Stimulated activated CD8-positive, alpha-beta memory T cell treated with anti-CD3 and anti-CD28 coated beads, Interleukin-15, amount 100 ng/mL, for 1 hour (primary cell): ENCODE measurements around the gene LTB4R.

Source experiments
- DNase-seq: peaks from one replicate; pipeline ENCODE4 v3.0.0-alpha.2; 2020; ENCODE audit warnings: low read depth

The LTB4R gene, protein sequence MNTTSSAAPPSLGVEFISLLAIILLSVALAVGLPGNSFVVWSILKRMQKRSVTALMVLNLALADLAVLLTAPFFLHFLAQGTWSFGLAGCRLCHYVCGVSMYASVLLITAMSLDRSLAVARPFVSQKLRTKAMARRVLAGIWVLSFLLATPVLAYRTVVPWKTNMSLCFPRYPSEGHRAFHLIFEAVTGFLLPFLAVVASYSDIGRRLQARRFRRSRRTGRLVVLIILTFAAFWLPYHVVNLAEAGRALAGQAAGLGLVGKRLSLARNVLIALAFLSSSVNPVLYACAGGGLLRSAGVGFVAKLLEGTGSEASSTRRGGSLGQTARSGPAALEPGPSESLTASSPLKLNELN

DNA sequence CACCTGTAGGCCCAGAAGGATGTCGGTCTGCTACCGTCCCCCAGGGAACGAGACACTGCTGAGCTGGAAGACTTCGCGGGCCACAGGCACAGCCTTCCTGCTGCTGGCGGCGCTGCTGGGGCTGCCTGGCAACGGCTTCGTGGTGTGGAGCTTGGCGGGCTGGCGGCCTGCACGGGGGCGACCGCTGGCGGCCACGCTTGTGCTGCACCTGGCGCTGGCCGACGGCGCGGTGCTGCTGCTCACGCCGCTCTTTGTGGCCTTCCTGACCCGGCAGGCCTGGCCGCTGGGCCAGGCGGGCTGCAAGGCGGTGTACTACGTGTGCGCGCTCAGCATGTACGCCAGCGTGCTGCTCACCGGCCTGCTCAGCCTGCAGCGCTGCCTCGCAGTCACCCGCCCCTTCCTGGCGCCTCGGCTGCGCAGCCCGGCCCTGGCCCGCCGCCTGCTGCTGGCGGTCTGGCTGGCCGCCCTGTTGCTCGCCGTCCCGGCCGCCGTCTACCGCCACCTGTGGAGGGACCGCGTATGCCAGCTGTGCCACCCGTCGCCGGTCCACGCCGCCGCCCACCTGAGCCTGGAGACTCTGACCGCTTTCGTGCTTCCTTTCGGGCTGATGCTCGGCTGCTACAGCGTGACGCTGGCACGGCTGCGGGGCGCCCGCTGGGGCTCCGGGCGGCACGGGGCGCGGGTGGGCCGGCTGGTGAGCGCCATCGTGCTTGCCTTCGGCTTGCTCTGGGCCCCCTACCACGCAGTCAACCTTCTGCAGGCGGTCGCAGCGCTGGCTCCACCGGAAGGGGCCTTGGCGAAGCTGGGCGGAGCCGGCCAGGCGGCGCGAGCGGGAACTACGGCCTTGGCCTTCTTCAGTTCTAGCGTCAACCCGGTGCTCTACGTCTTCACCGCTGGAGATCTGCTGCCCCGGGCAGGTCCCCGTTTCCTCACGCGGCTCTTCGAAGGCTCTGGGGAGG is at the start of gene LTB4R:
Gene LTB4R (plus strand): TSS at position 857 of the 959 bp plus-strand sequence. CDS start 4,150 bp downstream, outside the sequence.
- DNase-seq, result no peak

DNA sequence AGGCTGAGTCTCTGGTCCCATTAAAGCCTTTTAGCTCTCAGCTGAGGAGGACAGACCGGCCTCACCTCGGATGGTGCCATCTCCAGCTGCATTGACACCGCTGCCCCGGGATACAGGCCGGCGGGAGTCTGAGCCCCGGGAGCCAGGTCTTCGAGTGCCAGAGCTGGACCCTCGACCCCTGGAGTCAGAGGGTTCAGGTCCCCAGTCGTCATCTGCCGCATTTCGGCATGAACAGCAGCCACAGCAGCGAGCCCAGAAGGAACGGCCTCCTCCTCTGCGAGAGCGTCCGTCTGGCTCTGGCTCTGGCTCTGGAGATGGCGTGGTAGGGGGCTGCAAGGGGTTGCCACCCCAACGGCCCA is 49.4 kb upstream of the LTB4R start:
- DNase-seq, result no peak

DNA sequence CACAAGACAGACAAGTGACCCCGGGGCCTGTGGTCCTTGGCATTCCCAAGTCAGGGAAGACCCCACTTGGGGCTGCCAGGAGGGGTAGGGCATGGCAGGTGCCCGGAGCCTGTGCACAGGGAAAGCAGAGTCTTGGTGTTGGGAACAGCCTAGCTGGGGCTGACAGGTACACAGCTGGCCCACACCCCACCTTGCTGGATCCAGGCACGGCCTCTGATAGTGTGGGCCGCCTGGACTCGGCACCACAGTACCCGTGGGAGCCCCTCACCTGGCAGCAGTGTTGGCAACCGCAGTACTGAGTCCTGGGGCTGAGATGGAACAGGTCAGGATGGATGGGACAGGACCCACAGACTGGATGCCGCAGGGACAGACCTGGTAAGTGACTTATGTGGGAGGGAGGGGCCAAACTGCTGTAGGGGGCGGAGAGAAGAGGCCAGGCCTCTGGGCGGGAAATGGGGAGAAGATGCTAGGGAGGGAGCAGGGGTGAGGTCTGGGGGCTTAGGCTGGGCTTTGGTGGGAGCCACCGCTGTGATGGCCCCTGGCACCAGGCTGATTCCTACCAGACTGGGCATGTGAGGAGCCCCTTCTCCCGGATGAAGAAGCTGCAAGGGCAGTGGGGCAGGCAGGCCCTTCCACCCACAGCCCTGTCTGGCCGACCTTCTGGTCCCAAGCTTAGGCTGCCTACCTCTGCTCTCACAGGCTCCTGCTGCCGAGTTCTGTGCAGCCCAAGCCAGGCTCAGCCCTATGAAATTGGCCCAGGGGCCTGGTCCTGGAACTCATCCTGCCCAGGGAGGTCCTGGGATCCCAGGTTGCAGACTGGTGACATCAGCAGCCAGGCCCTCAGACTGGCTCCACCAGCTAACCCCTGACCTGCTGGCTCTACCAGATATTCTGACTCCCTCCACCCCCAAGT is 48.2 kb upstream of the LTB4R start, which contains the start of gene TGM1:
Gene TGM1 (minus strand): TSS at position 357 of the 913 bp plus-strand sequence. CDS start 825 bp downstream, outside the sequence.
- DNase-seq, result no peak

DNA sequence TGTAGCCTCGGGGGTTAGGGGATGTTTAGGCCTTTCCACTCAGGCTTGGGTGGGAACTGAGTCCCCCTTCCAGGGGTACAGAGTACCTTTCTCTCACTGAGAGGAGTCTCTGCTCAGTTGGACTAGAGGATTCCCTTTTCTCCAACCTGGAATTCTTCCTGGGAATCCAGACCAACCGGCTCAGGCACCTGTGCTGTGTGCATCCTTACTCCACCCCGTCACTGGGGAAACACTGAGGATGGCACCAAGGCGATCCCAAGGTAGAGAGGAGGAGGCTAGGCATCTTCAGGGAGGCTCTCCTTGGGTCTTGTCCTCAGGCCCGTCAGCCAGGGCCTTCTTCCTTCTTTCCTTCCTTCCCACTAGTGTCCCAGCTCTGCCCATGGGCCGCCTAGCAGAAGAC is 47.5 kb upstream of the LTB4R start:
- DNase-seq, result no peak

DNA sequence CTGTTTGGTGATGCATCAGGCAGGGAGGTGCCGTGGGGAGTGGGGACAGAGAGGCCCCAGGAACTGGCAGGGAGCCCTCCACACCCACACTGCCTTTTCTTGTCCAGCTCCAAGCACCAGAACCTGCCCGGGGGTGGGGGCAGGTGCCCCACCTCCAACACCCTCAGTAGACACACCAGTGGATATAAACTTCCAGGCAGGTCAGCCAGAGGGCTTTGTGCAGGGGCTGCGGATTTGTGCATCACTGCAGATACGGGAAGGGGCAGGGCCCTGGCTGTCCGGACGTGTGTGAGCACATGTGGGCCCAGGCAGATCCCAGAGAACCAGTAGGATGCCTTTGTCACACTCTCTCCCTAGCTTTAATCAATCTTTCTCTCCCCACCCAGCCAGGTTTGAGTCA is 47.0 kb upstream of the LTB4R start:
- no peak for DNase-seq

DNA sequence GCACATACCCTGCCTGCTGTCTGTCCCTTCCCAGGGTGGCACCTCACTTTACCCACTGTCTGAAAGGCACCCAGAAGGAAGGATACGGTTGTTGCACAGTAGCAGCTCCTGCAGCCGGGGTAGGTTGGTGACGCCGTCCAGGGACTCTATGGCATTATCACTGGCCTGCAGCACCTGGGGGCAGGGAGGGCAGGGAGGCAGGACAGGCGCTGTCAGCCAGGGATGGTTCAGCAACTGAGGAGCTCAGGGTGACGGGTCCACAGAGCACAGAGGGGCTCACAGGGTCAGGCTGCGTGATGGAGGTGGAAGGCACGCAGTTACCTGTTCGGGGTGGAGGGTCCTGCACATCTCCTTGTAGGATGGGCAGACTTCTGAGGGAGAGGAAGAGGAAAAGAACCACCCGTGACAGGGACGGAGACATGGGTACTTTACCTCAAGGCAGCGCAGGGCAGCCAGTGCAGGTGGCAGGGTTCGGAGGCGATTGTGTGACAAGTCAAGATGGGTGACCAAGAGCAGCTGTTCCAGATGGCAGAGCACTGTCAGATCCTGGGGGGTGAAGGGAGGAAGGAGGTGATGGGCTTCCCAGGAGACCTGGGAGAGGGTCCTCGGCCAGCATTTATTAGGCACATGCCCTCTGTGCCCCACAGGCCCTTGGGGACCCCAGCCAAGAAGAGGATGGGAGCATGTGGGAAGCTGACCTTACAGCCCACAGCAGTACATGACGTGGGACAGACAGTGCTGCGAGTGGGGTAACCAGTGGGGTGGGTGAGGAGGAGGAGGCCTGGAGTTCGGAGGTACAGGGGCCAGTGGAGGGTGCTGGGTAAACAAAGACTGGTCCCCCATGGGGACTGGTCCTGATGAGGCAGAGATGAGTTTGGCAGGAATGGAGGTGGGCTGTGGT is 44.7 kb upstream of the LTB4R start:
- DNase-seq, result no peak

DNA sequence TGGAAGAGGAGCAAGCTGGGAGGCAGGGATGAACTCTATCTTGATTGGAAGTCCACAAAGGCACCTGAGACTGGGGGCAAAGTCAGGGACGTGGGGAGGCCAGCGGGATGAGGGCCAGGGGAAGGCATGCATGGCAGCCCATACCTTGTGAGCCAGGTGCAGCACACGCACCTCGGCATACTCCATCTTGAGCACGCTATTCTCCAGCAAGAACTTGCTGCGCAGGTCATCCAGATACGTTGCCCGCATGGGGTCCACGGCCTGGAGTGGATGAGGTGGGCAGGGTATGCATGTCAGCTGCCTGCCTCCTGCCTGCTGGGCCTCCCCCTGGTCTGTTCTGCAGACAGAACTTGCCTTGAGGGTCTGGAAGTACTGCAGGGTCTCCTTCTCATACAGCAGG is 43.8 kb upstream of the LTB4R start:
- DNase-seq, result no peak

DNA sequence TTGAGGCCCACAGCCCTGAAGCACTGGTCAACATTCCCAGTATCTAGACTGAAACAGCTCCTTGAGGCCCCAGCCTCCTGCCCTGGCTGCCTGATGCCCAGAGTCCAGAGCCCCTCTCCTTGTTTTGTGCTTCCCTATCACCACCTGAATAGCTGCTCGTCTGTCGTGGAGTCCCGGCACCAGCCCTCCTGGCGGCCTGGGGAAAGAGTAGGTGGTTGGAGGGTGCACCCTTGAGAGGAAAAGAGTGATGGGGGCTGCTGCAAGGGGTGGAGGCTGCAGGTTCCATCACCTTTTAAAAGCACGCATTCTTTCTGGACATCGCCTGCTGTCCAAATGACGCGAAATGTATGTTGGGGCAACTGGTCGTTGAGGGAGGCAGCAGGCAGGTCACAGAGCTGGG is 43.1 kb upstream of the LTB4R start:
- DNase-seq, result no peak

DNA sequence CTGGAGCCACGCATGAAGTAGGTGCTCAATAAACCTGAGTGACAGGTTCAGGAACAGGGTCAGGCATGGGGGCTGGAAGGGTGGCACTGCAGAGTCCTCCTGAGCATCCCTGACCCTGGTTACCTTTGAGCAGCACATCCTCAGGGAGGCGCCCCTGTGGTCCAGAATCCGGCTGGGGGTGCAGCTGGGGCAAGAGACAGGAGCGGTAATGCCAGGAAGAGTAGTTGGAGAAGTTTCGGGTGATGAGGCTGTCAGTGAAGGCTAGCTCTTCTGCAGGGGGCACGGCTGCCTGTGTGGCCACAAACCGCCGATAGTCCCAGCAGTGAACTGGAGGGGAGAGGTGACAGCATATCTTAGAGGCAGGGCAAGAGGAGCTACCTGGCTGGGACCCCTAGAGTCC is 41.9 kb upstream of the LTB4R start:
- DNase-seq, result no peak

DNA sequence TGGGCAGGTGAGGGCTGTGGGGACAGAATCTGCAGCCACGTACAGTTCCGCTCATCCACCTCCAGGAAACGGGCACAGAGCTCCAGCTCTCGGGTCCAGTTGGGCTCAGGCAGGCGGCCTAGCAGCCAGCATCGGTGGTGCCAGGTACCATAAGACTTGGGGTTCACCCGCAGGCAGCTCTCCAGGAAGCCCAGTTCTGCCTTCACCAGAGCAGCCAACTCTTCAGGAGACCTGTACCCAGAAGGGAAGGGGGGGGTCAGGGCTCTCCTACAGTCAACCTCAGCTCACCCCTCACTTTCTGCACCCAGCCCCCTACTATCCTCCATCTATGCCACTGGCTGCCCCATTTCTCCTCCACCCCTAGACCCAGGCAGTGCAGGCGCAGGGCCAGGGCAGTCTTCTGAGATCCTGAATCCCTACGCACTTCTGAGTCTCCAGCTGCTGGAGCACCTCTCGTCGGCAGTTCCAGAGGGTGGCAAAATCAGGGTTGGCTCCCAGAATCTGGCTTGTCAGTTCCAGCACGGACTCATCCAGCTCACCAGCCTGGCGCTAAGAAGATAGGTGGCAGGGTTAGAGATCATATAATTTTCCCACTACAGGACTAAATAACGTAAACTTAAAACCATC is 41.3 kb upstream of the LTB4R start:
- no peak for DNase-seq

DNA sequence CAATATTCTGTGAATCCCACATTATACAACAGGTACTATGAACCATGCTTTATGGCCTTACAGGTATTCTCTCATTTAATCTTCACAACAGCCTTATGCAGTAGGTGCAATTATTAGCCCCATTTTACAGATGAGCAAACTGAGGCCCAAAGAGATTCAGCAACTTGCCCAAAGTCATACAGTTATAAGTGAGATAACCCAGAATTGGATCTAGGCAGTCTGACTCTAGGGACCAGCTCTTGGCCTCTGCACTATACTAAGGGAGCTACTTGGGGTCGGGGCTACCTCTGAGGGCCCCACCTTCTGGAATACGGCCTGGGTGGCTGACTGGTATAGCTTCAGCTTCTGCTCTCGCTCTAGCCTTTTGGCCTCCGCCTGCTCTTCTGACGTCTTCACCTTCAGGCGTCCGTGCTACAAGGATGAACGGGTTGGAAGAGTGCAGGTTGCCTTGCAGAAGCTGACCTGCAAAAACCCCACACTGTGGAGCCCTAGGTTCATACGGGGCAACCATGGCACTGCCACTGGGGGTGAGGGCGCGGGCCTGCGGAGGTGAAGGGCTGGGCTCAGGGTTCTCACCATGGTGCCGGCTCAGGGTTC is 40.7 kb upstream of the LTB4R start:
- DNase-seq, result no peak

DNA sequence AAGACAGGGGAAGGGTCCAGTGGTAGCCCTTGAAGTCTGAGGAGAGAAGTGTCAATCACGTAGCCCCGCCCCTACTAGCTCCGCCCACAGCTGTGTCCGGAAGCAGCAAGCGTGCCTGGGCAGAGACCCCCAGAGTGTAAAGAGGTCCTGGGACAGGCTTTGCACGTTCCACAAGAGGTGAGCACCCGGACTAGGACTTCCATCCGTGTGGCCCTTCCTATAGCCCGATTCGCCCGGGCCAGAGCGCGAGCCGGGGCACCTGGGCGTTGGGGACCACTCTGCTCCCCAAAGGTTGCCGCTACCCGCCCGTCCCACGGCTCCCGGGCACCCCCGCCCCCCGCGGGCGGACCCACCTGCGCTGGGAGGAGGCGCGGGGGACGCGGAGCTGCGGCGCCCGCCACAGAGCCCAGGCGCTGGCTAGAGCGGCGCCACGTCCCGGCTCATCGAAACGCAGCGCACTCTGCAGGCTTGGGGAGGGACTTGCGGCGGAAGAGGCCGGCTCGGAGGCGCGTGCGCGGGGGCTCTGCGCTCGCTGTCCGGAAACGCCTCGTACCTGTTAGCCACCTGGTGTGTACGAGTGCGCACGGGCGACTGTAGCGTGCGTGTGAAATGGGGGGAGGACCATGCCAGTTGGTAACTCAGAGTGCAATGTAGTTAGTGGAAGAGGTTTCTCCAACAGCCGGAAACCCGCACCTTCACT is 40.0 kb upstream of the LTB4R start, which contains the start of gene RABGGTA:
Gene RABGGTA (minus strand): TSS at position 464 of the 700 bp plus-strand sequence. CDS start 482 bp downstream, outside the sequence.
- DNase-seq, result peak; percentile 70

DNA sequence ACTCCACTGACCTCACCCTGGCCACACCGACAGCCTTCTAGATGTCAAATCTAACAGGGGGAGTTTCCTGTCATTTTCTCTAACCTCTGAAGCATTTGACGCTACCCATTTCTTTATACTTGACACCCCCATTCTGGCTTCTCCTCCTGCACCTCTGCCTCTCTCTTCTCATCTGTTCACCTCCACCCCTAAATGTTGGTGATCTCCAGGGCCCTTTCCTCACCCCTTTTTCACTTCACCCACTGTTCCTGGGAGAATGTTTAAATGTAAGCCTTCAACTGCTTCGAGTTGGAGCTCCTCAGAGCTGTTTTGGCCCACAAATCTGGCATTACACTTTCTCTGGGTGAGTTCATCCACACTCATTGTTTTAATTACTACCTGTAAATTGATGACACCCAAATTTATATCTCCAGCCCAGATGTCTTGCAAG is 39.5 kb upstream of the LTB4R start:
- no peak for DNase-seq

DNA sequence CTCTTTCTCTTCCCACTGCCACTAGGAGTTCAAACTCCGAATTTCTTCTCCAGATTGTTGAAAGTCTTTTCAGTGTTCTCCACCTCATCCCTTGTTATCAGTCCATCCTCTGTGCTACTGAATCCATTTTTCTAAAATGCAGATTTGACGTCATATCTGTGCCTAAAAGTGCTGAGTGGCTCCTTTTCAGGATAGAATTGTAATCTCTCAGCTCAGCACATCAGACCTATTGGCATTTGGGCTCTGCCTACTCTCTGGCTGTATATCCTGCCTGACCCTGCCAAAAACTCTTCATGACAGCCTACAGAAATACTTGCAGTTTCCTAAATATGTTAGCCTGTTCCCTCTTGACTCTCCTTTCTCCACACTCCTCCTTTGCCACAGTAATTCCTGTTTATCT is 38.8 kb upstream of the LTB4R start:
- no peak for DNase-seq

DNA sequence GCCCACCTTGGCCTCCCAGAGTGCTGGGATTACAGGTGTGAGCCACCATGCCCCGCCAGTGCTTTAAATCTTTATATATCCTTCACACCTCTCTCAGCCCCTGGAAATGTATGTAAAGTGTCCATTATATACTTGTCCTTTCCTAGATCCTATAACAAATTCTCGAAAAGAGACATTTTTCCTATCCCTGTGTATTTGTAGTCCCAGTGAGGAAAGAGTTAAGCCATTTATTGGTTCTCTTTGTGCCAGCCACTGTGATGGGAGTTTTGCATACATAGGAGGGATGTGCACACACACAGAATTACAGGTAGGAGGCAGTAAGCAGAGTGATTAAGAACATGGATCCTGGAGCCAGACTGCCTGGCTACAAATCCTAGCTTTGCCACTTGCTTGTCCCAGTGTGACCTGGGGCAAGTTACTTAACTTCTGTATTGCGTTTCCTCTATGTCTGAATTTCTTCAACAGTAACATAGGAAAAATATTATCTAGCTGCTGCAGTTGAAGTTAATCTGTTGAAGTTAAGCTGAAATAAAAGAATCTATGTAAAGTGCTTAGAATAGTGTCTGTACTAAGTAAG is 37.8 kb upstream of the LTB4R start:
- no peak for DNase-seq

DNA sequence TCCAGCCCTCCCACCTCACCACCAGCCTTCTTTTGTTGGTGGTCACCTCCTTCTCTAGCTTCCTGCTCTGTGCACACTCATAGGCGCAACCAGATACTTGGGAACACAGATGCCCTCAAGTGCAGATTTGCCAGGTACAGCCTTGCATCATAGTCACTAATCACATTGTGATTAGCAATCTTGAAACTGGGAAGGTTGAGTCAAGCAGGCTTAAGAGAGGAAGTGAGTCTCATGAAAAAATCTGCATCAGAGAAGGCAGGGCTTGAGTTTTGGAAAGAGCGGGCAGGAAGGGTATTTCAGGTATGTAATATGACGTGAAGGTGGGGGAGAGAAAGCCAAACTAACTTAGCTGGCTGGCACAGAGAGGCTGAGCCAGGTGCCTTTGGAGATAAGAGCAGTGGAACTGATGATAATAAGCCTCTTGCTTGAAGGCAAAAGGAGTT is 37.2 kb upstream of the LTB4R start:
- DNase-seq, result no peak

DNA sequence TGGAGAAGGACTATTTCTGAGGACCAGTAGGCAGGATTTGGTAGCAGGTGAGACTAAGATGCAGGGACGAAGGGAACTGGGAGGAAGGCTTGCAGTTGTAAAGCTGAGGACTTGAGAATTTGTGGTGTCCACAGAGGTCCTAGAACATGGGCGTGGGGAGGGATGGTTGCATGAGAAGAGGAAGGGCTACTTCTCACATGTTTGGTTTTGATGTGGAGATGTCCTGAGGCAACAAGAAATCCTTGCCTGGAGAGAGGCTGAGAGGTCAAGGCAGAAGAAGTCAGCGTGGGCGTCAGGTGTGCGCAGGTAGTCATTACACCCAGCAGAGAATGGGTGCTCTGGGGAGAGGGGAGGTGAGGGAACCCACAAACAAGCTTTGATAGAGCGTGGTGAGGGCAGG is 34.2 kb upstream of the LTB4R start:
- DNase-seq, result no peak

DNA sequence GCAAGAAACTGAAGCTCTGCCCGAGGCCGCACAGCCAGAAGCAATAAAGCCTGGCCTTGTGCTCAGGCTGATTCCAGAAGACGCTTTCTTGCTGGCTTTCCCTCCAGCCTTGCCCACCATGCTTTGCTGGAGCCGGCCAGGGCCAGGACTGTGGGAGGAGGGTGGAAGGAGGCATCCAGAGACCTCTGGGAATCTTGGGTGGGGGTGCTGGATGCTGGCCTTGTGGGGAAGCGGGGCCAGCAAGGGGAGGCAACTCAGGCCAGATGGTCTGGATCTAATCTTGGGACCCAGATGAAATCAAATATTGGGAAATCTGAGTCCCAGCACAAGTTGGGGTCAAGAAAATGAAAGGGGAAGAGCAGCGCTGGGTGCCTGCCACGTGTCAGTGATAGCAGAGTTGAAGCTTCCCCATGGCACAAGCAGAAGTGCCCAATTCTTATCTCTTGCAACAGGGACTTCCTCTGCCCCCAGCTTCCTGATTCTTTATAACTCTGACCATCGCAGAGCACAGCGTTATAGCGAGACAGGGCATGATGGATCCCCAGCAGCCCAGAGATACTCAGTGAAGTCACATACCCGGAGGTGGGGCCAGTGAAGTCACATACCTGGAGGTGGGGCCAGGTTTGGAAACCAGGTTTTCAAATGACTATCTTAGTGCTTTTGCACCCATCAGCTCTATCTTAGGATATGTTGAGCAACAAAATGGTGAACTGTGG is 33.5 kb upstream of the LTB4R start:
- DNase-seq, result no peak
